Measurements from ENCODE around the gene CD48.
"Not testable (repeated sequence)": the region's sequence is repeated elsewhere in the genome, so short reads cannot be mapped to it uniquely, and the experiment has no call there.

The CD48 gene

DNA sequence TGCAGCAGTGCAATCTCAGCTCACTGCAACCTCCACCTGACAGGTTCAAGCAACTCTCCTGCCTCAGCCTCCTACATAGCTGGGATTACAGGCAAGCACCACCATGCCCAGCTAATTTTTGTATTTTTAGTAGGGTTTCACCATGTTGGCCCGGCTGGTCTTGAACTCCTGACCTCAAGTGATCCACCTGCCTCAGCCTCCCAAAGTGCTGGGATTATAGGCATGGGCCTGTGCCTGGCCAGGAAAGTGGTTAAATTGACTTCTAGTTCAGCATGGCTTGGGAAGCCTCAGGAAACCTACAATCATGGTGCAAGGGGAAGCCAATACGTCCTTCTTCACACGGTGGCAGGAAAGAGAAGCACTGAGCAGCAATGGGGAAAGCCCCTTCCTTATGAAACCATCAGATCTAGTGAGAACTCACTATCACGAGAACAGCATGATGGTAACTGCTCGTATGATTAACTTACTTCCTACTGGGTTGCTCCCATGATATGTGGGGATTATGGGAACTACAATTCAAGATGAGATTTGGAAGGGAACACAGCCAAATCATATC, 981 bp upstream of the CD48 start:
- peak; percentile 77 for DNase-seq

DNA sequence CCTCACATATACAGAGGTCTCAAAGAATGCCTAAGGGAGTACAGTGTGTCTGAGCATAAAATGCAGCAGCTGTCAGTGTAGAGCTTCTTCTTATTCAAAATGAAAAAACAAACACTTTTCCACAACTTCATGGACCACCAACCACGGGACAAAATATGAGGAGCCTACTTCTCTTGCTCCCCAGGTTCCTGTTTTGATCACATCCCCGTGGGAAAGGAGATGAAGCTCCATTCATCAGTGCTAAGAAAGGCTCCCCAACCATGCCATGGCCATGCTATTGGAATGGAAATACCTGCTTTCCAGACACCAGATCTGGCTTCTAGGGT, 383 bp downstream of the CD48 start:
- no peak for DNase-seq

DNA sequence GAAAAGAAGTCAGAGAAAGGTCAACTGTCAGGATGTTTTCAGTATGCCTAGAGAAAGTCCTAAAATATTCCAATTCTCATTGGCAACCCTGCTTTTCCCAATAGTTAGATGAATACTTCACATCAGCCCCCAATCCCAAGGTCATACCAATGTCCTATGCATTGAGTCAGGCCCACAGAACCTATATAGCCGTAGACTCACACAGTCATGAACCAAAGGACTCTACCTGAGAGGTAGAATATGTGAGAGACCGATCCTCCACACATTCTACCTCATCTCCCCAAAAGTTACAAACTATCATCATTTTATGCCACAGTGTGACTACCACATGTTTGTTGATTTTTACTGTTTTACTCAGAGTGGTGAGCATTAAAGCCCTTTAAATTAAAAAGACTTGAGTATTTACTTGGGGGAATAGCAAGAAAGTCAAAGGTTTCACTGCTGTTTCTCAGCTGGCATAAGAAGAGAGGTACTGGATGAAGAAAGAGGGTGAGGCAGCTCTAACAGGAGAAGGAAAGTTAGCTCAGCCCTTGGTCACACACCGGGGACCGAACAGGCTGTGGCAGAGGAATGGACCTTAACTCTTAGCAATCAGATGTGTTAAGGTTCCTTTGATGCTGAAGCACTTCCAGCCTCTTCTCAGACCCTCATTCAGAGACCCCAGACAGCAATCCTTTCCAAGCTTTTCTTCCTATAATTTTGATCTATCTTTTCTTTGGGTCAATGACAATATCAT, 937 bp downstream of the CD48 start:
- no peak for DNase-seq

DNA sequence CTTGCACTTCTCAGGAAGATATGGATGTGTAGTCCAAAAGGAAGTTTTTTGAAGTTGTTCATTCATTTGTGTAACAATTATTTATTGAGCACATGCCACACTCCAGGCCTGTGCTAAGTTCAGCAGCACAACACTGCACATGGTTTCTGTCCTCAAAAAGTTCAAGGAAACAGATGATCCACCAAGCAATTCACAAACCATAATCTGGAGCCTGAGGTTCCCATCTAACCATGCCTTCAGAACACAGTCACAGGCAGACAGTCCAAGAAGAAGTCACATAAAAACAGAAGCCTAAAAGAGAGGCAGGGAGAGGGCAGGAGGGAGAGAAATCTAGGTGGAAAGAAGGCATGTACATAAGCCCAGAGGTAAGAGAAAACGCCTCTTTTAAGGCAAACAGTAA, 1.9 kb downstream of the CD48 start:
- no peak for DNase-seq

DNA sequence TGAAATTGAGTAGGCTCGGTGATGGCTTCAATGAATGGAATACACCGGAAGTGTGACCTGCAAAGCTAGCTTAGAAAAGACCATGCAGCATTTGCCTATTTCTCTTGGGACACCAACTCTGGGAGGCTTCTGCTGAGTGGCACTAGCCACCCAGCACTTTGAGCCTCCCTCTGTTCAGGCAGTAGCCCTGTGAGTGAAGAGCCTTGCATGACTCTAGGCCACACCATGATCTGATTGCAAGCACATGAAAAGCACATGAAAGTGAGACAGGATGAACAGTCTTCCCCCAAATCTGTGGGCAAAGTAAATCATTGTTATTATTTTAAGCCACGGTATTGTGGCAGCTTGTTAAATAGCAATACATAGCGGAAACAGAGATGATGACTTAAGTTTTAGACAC, 2.8 kb downstream of the CD48 start:
- DNase-seq: peak; percentile 51

DNA sequence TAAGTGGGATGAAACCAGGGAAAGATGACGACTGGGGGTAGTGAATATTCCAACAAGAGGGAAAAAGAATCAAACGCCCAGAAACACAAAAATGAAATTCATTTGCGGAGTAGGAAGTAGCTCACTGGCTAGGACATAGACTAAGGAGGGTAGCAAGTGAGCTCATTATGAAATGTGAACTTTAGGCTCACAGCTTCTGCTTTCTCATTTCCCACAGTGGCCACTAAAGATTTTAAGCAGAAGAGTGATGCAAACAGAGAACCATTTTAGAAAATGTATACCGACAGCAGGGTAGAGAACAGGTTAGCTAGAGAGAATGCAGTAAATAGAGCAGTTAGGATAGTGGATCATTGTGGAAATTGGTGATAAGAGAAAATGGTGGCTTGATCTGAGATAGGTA, 3.5 kb downstream of the CD48 start:
- peak; percentile 41 for DNase-seq

- DNase-seq: peak; percentile 61
Measured at GRCh38 chr1:160707236-160708064, 4.2 kb downstream of the CD48 start.

- DNase-seq: no peak
Measured at GRCh38 chr1:160706526-160707235, 4.9 kb downstream of the CD48 start.

DNA sequence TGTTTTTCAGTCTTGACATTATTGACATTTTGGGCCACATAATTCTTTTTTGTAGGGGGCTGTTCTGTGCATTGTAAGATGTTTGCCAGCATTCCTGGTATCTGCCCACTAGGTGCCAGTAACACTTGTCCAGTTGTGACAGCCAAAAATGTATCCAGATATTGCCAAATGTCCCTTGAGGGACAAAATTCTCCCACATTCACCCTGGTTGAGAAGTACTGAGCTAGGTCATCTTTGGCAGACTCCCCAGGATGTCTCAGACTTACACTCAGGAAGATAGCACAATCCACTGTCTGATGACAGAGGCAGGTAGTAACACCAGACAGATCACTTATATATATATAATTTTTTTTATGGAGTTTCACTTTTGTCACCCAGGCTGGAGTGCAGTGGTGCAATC, 5.9 kb downstream of the CD48 start:
- no peak for DNase-seq

GRCh38 chr1:160705212-160705621, 6.4 kb downstream of the CD48 start:
- not testable (repeated sequence) for DNase-seq

GRCh38 chr1:160704250-160704649, 7.4 kb downstream of the CD48 start:
- DNase-seq: no peak

GRCh38 chr1:160702100-160702499, 9.5 kb downstream of the CD48 start:
- no peak for DNase-seq

DNA sequence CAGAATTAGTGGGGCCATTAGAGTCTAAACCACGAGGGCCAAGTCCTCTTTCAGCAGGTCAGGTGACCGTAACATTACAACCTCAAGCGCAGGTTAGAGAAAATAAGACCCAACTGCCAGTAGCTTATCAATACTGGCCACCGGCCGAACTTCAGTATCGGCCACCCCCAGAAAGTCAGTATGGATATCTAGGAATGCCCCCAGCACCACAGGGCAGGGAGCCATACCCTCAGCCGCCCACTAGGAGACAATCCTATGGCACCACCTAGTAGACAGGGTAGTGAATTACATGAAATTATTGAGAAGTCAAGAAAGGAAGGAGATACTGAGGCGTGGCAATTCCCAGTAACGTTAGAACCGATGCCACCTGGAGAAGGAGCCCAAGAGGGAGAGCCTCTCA, 19.2 kb downstream of the CD48 start:
- DNase-seq: peak; percentile 39

- DNase-seq: no peak
Measured at GRCh38 chr1:160685266-160685665, 26.4 kb downstream of the CD48 start.

GRCh38 chr1:160682983-160683865, 28.4 kb downstream of the CD48 start:
- DNase-seq: peak; percentile 63

DNA sequence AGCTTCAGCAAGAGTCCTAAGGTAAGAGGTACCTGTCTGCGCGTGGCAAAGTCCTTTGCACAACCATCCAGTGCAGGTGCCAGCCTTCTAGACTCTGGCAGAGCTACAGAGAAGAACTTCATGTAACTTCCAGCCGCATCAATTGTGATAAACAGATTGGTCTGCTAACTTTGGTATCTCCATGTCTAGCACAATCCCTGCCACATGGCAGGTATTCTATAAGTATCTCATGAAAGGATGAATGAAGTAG, 29.8 kb downstream of the CD48 start:
- no peak for DNase-seq

DNA sequence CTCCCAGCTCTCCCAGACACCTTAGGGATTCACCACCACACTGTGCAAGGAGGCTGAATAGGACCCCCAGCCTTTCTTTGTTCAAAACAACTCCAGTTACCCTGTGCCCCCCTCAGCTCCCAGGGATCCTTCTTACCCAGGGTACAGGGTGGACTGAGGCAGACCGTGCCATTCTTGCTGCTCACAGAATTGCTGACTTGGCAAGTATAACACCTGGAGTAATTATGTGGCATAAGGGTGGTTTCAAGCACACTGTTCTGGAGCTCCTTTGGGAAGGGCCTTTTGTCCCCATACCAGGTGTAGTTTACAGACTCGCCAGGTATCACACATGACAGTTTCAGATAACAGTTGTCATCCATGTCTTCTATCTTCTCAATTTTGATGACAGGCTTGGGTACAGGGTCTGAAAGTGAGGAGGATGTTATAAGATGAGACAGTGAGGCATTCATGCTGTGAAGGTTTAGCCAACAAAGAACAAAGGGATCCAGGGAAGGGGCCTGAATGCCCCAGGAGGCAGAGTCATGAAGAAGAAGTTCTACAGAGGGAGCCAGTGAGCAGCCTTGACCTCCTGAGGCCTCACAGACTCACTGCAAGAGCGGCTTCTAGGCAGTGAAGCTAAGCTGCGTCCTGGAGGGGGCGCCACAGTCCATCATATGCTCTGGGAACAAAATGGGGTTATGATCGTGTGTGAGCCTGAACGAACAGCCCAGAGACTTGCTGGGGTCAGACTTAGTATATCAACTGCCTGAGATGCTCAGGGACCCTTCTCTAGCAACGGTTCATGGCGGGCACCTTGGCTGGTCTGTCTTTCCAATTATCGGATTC, 30.3 kb downstream of the CD48 start:
- DNase-seq: peak; percentile 90

- no peak for DNase-seq
Measured at GRCh38 chr1:160680399-160680798, 31.2 kb downstream of the CD48 start.

- no peak for DNase-seq
Measured at GRCh38 chr1:160679893-160680292, 31.7 kb downstream of the CD48 start.

GRCh38 chr1:160676869-160677597, 34.6 kb downstream of the CD48 start:
- DNase-seq: no peak
